NCI-H128 (cell line): ENCODE results near the gene IL18BP.

Source experiments
- DNase-seq: peaks from one replicate; lab custom pipeline; 2025; ENCODE audit not compliant: unreplicated experiment; lab: John Stamatoyannopoulos, UW

The IL18BP gene

DNA sequence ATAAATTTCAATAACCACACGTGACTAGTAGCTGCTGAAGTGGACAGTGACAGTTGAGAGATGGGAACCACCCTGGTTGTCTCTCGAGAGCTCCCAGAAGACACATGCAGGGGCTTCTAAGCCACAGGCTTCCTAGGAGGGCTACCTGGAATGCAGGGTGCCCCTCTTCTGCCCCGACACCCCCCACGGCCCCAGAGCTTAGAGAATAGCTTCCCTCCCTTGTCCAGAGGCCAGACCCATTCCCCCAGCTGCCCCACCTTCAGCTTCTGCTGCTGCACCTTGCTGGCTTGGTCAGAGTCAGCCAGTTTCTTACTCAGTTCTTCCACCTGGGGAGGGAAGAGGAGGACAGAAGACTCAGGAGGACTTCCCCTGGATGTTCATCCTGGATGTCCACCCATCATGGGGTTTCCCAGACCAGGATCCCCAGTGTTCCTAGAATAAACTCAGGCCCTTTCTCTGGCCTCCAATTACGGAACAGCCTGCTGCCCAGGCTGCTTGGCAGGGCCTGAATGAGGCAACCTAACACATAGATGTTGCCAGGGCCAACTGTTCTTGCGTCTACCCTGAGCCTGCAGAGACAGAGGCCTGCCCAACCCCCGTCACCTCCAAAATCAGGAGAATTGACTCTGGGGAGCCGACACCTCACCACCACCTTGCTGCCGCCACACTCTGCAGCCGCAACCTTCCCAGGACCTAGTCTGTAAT lies 12.0 kb downstream of the IL18BP start:
- DNase-seq: no peak

DNA sequence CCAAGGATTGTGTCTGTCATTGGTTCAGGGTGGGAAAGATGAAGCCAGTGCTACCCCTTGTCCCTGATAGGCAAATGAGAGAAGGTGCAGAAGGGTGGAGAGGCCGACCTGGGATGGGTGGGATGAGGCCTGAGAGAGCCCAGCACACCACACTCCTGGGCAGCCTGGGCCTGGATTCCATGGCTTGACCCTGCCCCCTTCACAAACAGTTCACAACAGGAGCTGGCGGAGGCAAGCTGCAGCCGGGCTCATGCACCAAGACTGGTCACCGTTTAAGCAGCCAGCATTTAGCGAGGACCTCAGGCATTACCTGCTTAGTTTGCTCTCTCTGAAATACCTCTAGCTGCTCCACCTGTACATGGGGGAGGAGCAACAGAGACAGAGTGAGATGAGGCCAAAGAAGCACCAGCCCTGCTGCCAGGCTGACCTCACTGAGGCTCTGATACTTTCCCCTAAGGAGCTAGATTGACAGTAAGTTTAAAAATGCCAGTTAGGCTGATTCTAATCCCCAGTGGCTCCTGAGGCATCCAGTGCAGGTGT lies 13.5 kb downstream of the IL18BP start:
- no peak for DNase-seq

DNA sequence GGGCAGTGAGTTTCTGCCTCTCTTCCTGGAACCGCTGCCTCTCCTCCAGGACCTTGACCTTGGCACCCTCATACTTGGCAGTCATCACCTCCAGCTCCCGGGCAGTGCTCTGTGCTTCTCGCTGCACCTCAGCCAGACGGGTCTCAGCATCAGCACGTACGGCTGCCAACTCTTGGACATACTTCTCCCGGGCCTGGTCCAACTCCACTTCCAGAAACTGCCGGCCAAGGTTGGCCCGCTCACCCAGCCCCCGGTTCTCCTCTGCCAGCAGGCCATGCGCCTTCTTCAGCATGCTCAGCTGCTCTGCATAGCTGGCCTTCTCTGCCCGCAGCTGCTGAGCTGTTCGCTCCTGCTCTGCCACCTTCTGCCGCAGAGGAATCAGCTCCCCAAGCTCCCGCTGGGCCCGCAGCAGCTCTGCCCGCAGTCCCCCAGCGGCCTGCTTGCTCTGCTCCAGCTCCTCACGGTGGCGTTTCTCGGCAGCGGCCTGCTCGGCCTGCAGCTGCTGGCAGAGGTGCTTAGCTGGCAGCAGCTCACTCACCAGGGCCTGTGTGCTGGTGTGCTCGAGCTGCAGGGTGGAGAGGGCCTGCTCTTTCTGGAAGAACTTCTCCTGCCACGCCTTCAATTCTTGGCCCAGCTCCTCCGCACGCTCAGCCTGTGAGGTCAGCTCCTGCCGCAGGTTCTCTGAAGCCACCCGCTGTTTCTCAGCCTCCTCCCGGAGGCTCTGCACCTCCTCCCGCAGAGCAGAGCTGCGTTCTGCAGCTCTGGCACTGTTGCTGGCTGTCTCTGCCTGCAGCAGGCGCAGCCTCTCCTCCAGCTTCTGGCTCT lies 14.4 kb downstream of the IL18BP start:
- DNase-seq: no peak

DNA sequence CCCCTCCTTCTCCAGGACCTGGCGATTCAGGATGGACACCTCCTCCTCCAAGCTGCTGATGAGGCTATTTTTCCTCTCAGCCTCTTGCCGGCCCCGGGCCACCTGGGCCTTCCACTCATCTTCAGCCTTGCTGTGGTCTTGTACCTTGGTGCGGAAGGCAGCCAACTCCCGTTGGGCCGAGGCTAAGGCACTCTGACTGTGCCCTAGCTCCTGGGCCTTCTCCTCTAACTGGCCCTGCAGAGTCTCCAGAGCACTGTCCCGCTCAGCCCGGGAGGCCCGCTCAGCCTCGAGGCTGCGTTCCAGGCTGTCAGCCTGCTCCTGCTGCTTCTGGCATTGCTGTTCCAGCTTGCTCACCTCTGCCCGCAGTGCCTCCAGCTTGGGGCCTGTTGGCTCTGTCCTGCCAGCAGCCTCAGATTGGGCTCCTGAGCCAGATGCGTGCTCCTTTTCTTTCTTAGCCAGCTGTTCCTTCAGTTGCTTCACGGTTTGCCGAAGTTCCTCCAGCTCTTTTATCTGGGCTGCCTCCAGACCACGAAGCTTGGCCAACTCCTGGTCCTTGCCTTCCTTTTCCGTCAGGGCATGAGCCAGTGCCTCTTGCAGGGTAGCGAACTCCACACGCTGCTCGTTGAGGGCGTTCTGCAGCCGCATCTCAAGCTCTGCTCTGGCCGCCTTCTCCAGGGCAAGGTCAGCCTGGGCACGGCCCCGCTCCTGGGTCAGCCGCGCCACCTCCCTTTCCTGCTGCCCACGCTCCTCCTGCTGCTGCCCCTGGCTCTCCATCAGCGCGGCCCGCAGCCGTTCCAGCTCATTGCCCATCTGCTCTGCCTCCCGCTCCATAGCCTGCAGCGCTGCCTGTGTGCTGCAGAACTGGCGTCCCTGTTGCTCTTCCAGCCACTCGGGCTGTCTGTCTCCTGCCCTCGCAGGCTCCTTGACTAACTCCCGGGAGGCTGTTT lies 15.3 kb downstream of the IL18BP start:
- DNase-seq: no peak

DNA sequence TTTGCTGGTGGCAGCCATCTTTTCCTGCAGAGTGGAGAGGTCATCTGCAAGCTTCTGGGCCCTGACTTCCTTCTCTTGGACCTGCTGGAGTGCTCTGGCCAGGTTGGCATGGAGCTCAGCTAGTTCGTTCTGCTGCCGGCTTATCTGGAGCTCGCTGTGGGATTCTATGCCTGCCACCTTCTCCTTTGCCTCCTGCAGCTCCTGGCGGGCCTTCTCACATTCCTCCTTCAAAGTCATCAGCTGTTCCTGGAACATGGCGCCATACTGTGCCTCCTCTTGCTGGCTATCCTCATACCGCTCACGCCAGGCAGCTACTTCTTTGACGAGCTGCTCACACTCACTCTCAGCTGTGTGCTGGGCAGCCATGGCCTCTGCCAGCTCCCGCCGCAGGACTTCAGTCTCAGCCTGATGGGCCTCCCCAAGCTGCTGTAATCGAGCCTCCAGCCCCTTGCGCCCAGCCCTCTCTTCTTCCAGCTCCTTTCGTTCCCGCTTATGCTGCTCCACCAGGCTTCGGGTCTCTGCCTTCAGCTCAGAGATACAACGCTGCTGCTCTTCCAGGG lies 16.1 kb downstream of the IL18BP start:
- DNase-seq: no peak

DNA sequence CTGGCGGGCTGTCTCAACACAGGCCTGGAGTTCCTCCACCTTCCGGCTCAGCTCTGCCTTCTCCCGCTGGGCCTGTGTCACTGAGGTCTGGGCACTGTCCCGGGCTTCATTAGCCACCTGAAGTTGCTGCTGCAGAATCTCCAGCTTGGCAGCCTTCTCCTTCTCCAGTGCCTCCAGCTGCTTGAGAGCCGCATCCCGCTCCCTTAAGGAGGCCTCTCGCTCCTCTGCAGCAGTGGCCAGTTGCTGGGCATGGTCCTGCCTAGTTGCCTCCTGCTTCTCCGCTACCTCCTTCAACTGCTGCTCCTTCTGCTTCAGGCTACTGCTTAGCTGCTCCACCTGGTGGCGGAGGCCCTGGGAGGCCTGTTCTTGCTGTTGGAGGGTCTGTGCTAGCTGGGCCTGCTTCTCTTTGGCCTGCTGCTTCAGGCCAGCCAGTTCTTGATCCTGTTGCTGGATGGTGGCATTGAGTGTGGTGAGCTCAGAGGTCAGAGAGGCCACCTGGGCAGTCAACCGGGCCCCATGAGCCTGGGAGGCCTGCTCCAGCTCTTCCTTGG lies 16.9 kb downstream of the IL18BP start:
- DNase-seq: no peak

DNA sequence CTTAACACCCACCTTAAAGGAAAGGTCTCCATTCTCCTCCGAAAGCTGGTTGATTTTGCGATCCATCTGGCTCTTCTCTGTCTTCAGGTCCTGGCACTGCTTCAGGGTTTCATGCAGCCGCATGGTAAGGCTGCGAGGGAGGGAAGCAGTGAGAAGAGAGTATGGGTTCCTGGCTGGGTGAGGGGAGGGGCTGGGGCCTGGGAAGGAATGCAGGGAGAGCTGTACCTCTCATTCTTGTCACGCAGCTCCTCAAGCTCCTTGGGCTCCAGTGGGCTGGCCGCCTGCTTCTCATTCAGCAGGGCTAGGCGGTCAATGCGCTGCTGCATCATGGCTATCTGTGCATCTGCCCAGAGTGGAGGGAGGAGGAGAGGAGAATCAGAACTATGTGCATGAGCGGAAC lies 19.5 kb downstream of the IL18BP start:
- DNase-seq: no peak

DNA sequence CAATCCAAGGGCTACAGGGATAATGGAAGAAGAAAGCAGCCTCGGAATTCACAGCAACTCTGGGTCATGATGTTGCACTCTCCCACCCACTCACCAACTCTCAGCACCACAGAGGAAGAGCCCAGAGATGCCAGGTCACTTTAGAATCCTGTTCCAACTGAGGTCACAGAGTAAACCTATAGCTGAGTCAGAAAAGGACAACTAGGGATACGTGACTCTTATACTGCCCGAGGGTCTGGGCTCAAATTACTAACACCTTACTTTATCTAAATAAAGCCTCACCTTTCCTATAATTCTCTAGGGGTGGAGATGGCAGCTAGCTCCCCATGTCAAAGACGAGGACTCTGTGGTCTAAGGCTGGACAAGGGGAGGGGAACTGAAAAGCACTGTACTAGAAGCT lies 24.6 kb downstream of the IL18BP start:
- DNase-seq: no peak

DNA sequence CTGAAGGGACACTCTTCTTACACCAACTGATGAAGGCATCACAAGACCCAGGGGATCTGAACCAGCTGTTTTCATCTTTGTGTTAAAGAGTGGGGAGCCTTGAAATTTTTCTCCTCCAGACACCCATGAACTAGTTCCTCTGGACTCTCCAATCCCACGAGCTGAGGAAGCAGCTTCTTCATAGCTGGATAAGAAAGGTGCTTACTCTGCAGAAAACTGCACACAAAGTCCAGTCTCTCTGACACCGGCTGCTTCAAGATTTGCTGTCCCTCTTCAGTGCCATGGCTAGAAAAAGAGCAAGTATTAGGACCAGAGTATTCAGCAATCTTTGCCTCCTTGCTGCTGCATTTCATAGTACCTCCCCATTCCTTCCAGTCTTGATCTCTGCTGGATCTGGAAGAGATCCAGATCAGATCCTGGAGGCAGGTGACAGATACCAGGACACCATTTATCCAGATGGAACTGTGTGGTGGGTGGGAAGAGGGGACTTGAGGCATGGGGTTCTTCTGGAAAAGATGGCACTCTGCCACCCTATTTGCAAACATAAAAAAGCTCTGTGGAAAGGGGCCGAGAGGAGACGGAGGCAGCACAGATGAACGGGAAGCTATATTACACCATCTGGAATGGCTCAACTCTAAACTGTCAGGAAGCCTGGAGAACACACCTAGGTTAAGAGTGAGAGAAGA lies 25.5 kb downstream of the IL18BP start:
- DNase-seq: no peak

DNA sequence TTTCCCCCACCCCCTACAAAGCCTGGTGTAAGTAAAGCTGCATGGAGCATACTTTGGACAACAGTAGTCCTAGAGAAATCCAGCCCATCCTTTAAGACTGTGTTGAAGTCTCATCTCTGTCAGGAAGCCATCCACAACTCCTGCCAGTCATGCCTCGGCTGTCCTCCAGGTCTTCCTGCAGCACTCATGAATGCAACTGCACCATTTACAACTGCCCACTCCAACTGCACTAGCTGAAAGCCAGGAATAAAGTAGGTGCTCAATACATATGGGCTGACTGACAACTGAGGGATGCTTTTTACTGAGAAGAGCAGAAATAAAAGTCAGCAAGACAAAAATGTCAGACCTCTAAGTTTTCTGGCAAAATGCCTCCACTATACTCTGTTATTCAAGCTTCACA lies 27.4 kb downstream of the IL18BP start:
- no peak for DNase-seq

DNA sequence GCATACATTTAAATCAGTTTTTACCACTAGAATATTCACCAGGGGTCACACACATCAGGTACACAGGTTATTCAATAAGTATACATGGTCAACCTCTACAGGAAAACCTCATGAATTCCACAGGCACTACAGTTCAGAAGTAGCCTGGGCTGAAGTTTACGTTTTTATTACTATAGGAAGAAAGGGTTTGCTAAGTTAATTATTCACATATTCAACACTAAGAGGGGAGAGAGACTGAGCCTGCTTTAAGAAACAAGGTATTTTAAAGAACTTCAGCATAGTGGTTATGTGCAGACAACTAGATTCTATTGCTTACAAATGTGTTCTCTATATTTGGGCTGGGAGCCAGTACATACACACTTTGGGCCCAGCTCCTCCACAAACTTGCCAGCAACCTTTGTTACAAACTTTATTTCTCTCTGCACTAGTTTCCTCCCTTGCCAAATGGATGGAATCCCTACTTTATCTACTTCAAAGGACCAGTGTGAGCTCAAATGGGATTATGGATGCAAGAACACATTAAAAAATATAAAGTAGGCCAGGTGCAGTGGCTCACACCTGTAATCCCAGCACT lies 31.9 kb downstream of the IL18BP start:
- no peak for DNase-seq

DNA sequence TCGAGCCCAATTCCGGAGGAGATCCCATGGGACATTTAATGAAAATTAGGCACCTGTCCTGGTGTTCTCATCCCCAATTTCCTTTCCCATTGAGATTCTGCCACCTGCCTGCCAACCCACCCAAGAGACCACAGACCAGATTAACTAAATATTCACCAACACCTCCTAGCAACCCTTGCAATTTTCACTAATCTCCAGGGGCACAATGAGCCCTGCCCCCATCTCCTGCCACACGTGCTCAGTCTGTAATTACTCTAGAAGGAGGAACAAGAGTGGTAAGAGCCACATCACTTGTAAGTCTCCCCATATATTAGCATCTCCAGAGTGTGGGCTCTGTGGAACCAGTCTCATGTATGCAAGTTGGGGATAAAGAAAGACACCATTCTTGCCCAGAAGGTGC lies 38.0 kb downstream of the IL18BP start:
- DNase-seq: no peak

DNA sequence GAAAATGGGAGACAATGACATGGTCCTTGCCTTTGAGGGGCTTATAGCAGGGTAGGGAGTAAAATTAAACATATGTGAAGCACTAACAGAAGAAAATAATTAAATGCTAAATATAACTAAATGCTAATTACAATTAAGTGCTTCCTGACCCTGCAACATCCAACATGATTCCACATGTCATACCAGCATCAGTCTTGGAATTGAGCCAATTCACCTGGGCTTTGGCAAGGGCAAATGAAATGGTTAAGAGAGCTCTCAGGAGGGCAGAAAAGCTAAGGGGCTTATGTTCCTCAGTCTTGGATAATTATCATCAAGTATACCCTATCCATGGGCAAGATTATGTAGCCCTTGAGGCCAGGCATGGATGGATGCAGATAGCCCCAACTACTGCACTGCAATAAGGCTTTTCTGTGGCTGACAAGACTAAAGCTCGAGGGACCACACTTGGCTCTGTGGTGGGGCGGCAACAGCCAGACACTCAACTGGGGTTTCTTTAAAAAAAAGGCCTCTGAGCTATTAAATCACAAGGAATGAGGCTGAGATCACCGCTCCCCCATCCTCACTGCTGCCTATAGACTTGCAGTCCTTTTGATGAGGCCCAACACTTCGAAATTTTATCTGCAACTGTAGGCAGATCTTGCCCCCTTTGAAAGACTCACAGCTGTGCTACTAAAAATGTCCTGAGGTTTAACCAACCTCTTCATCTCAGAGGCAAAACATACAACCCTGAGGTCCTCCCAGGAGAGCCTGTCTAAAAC lies 39.0 kb downstream of the IL18BP start:
- DNase-seq: no peak

DNA sequence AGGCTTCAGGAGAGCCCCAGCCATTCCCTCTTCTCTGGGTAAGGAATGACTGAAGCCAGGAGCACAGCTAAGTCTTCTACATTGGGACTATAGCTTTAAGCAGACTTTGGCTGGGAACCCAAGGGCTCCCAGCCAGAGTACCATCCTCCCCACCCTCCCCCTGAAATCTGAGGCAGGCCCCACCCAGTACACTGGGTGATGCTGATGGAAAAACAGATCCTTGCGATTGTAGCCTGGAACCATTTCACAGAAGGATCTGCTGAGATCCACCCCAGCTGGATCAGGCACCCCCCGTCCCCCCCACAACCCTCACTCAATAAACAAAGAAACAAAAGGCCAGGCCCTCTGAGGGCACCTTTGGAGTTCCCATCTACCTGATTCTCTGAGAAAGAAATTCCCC lies 39.8 kb downstream of the IL18BP start:
- no peak for DNase-seq

DNA sequence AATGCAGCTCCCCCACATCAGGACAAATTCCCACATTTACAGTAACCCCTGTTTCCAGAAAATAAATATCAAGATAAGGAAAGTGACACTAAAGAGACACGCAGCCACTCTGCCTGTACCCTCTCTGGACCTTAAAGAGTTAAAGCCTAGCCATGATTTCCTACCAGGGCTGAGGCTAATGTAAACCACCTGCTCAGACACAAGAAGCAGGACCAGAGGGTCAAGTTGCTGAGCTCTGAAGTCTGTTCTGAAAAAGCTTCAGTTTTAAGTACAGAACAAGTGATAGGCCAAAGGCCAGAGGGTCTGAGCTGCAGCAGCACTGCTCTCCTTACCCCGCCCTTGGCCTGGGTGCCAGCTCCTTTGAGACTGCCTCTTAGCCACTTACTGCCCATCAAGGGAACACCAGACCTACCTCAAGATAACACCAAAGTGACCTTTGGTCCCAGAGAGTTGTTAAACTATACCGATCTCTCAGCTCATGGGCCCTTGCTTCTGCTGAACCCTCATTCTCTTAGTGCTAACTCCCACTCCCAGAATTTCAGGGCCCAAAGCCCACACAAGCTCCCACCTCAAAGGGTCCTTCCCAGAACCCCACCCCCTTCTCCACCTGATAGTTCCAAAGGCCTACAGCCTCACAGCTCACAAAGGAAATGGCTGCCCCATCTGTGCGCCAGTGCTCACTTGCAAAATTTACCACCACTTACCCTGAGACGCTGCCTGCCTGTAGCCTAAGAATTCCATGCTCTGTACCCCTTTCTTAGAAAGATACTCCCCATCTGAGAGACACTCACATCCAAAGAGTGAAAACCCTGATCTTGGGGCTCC lies 40.5 kb downstream of the IL18BP start:
- no peak for DNase-seq

DNA sequence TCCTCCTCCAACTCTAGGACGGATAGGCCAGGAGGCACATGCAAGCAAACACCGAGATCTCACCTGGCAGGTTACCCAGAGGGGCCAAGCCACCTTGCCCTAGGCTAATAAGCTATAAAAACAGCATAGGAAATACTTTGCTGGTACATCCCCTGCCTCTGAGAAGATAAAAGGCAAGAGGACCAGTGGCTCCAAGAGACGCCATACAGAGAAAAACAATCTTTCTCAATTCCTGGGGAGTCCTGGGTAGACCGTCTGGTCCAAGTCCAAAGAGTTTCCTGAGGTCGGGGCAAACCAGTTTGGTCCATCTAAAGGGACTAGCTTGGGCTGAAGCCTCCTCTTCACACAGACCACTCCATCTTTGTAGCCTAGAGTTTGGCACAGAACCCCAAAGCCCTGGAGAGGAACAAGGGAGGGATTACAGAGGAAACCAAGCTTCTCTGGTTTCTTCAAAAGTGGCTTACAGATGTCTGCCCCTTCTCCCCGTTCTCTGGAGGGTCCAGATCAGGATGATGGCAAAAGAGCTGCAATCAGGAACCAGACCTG lies 41.2 kb downstream of the IL18BP start:
- DNase-seq: no peak

DNA sequence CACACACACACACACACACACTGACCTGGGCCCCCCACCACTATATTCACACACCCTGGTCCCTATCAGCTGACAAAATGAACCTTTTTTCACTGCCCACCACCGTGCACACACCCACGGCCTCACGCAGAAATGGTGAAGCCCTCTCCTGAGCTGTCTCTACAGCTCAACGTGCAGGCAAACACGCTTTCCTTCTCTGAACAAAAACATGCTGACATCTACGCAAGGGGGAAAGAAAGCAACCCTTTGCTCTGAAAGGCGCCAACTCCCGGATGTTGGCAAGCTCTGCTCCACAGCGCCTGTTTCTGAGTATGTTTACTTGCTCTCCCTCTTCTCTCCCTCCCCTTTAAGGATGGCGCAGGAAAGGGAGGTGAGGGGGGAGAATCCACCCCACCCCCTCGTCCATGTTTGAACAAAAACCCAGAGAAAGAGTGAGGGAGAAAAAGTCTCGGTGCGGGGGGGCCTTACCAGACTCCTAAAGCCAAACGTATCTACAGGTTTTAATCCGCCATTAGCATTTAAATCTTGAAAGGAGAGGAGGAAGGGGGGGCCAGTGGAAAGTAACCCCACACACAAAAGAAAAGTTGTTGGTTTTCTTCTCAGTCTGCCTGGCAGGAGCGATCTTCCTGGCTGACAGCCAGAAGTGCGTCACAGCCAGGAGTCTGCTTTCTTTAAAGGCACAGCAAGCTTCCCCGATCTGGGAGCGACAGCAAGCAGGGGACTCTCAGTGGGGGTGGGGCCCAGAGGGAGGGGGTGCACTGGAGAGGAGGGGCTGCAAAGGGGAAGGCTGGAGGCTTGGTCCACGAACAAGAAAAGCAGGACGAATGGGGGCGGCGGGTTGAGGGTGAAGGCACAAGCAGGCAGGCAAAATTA lies 42.0 kb downstream of the IL18BP start:
- DNase-seq: peak; percentile 88
